SKM-1 treated with dmso at 0.1 percent for 144 hours (cell line): Measurements from ENCODE around the gene SLX9.

ENCODE experiments used
- DNase-seq: peaks from one replicate; lab custom pipeline; 2025; ENCODE audit not compliant: unreplicated experiment; lab: John Stamatoyannopoulos, UW

SLX9 gene

DNA sequence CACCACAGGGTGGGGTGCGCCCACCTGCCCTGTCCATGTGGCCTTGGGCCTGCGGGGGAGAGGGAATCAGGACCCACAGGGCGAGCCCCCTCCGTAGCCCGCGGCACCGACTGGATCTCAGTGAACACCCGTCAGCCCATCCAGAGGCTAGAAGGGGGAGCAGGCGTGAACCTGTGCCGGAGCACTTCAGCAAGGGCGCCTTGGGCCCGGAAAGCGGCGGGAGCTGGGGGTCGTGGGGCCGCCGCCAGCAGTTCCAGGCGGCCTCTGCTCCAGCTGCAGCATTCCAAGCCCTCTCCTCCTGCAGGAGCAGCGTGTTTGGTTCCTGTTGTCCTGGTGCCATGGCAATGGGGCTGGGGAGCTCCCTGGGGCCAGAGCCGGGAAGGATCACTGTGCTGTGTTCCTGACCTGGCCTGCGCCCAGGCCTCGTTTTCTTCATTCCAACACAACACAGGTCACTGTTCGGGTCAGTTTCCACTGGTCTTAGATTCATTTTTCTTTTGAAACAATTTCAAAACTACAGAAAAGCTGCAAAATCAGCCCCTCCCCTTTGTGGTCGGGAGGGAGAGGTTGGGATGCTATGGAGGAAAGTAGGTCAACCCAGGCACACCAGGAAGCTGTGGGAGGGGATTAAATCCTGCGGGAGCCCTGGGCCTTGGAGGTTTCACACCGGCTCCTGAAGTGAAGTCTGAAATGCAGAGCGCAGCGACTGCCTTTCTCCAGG is 18.8 kb downstream of the SLX9 start:
- no peak for DNase-seq

DNA sequence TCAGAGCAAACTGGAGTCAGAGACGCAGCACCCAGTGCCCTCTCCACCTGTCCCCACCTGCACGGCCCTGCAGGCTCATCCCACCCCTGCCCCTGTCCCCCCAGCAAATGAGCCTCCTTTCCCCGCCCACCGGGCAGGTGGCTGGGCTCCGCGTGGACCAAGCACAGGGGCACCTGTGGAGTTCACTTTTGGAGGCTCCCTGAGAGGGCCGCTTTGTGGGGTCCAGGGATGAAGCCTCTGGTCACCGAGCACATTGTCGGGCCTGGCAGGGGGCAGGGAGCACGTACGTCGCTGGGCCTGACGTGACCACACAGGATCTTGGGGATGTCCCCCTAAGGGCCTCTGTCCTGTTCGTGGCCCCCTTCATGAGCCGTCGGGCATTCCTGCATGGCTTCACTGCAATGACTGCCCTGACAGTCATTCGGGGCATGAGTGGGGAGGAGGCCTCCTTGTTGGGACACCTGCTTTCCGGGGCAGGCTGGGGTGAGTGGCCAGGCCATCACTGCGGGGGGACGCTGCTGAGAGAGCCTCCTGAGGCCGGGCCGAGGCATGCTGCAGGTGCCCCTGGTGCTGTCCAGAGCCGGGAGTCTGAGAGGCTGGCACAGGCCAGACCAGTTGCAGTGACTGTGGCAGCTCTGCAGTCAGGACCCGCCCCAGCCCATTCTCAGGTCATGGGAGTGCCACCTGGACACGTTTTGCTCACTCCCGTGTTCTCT is 19.7 kb downstream of the SLX9 start:
- no peak for DNase-seq

- no peak for DNase-seq
Measured at GRCh38 chr21:44960141-44961092, 20.6 kb downstream of the SLX9 start.

DNA sequence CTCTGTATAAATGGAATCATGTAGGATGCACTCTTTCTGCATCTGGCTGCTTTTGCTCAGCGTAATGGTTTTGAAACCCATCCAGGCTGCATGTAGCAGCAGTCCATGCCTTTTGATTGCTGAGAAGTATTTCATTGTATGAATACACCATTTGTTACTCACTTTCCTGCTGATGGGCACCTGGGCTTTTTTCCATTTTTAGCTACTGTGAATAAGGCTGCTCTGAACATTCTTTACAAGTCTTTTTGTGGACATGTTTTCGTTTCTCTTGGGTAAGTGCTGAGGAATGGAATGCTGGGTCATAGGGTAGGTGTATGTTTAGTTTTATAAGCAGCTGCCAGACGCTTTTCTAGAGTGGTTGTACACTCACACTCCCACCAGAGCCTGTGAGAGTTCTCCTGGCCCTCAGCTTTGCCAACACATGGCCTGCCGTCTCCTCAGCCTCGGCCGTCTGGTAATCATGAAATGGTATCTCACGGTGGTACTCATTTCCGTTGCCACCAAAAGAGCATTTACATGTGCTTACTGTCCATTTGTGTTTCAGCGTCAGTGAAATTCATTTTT is 22.7 kb downstream of the SLX9 start:
- no peak for DNase-seq

DNA sequence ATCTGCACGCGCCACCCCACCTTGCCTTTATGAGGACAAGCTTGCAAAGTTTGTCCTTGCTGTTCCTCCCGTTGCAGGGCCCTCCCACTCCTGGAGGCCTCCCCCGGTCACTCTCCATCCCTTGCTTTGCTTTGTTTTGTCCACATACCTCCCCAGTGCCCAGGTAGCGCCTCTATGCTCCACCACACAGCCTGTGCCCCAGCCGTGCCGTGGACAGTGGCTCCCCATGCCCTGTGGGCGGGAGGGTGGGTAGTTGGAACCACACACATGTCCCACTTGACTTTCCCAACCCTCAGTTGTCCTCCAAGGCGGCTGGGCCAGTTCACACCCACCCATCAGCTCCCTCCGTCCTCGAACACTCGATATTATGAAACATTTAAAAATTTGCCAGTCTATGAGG is 24.6 kb downstream of the SLX9 start:
- DNase-seq: no peak

GRCh38 chr21:44965251-44966022 is 25.6 kb downstream of the SLX9 start:
- no peak for DNase-seq

DNA sequence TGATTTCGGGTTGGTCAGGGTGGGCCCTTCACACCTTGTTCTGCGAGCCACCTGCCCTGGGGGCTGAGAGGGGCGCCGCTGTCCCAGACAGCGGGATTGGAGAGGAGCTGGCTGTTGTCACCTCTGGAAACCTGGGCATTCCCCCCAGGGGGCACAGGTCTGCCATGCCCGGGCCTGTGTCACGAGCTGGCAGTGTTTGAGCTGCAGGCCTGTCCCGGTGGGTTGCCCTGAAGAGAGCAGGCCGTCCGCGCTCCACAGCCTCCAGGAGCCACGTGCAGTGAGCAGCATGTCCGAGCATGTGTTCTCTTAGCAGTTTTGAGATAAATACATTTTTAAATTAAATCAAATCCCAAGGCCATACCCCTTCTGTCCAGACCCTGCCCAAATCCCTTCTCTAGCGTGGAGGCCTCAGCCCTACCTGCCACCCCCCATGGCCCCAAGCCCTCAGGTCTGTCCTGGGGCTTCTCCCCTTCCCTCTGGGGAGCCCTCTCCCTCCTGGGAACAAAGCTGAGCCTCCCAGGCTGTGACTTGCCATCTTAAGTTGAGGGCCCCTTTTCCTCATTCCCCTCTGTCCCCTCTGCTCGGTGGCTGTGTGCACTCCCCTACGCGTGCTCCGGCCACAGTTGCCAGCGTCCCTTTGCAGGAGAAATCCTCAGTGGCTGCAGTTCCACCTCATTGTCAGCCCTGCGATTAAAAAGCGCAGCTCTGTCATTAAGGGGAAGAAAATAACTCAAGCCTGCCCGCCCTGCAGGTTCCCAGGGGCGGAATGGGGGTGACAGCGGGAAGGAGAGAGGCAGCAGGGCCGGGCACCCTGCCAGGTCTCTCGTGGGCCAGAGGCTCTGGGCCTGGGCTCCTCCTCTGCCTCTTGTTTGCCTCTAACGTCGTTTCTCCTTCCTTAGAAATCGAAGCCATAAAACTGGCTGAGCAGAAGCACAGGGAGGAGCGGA is 26.6 kb downstream of the SLX9 start:
- DNase-seq: no peak

DNA sequence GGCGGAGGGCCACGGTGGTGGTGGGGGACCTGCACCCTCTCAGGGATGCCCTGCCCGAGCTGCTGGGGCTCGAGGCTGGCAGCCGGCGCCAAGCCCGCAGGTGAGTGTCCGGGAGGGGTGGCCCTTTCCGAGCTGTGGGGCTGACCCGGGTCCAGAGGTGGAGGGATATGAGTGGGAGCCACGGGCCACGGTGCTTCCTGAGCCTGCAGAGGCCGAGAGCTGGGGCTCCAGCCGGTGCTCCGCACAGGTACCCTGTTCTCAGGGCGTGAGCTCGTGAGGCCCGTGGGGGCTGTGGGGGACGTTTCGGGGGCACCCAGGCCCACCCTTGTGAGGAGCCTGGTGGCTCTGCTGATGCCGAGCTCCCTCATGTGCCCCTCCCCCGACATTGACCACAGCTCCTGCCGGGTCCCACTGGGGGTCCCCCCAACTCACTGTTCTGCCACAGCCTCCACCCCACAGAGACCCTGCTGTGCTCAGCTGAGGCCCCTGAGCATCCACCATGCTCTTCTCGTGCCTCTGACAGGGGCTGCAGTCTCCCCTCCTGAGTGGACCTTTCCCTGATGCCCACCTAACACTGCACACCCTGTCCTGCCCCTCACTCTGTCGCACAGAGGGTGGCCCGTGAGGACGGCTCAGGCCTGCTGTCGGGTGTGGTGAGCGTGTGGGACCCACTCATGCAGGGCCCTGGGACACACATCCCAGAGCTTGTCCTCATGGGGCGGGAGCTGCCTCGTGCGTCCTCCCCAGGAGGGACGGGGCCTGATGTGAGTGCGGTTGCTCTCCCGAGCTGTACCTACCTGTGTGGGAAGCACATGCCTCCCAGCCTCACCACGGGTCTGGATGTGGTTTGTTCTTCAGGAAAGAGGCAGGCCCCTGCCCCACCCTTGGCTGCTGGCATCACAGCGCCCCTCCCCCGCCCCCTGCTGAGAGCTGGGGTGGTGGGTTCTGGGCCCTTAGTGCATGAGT is 27.5 kb downstream of the SLX9 start:
- DNase-seq: no peak

GRCh38 chr21:44969066-44969670 is 29.3 kb downstream of the SLX9 start:
- no peak for DNase-seq

GRCh38 chr21:44969931-44970755 is 30.3 kb downstream of the SLX9 start:
- DNase-seq: no peak

- DNase-seq: no peak
Measured at GRCh38 chr21:44970766-44971671, 31.2 kb downstream of the SLX9 start.

DNA sequence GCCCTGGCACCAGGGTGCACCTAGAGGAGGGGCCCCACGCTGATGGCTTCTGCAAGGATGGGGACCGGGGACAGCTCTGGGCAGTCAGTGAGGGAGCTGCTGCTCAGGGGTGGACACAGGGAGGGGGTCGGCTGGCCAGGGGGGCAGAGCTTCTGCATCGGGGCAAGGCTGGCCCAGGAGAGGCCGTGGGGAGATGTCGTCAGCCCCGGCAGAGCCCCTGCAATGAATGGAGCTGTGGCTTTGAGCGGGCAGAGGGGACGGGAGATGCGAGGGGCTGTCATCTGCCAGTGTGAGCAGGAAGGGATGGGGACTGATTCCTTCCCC is 31.8 kb downstream of the SLX9 start:
- no peak for DNase-seq

DNA sequence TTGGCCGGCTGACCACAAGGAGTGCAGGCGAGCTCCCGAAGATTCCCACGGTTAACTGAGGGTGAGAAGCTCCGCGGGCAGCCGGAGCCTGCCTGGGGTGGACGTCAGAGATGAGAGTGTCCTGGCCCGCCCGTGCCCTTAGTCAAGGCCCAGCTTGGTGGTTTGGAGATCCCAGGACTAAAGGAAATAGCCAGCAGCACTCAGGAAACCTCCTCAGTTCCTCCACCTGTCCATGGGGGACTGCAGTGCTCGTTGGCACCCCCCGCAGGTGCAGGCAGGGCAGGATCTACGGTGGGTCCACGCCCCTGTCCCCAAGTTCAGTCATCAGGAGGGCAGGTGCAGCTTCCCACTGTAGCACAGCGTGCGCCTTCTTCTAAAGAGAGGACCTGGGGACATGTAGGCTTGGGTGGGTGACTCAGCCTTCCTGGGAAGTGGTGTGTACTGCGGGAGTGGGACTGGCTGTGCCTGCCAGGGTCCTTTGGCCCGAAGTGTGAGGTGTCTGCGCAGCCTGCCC is 32.5 kb downstream of the SLX9 start:
- DNase-seq: no peak

GRCh38 chr21:44972821-44973220 is 33.0 kb downstream of the SLX9 start:
- no peak for DNase-seq

DNA sequence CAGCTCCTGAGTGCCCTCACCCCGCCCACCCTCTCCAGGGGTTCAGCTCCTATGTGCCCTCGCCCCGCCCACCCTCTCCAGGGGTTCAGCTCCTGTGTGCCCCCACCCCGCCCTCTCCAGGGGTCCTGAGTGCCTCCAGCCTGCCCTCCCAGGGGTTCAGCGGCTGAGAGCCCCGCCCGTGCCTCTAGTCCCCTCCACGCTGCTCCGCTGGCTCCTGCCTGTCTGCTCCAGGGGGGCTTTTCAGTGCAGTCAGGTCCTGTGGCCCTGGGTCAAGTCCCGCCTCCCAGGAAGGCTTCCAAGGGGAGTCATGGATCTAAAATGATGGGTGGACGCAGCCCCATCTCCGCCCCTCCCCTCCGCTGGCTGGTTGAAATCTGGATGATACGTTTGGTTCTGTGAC is 33.8 kb downstream of the SLX9 start:
- no peak for DNase-seq

DNA sequence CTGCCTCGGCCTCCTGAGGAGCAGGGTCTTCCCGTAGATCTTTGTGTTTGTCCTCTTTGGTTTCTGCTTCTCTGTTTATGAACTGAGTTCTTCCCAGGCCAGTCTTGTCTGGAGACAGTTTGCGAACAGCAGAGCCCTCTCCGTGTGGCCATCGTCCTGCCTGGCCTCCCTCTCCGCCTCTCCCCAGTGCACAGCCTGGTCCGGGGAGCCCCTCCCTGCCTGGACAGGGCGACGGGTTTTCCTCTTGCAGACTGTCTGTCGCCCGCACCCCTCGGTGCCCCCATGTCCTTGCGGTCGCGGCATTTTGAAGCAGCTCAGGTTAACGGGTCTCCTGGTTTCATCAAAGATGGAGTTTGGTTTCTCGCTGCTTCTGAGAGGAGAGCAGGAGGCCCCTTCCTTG is 34.8 kb downstream of the SLX9 start:
- no peak for DNase-seq
